Measurements from ENCODE around the gene RPTOR.

The RPTOR gene

GRCh38 chr17:80705988-80706387 is 161.3 kb downstream of the RPTOR start:
- TF ChIP-seq RARB (CRISPR knock-in tag; IDR thresholded peaks at IDR 0.05): no peak
- TF ChIP-seq, protein P1, sequence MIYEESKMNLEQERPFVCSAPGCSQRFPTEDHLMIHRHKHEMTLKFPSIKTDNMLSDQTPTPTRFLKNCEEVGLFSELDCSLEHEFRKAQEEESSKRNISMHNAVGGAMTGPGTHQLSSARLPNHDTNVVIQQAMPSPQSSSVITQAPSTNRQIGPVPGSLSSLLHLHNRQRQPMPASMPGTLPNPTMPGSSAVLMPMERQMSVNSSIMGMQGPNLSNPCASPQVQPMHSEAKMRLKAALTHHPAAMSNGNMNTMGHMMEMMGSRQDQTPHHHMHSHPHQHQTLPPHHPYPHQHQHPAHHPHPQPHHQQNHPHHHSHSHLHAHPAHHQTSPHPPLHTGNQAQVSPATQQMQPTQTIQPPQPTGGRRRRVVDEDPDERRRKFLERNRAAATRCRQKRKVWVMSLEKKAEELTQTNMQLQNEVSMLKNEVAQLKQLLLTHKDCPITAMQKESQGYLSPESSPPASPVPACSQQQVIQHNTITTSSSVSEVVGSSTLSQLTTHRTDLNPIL (CRISPR knock-in tag; IDR thresholded peaks at IDR 0.05; ENCODE audit: low read depth): no peak
- TF ChIP-seq, protein P2, sequence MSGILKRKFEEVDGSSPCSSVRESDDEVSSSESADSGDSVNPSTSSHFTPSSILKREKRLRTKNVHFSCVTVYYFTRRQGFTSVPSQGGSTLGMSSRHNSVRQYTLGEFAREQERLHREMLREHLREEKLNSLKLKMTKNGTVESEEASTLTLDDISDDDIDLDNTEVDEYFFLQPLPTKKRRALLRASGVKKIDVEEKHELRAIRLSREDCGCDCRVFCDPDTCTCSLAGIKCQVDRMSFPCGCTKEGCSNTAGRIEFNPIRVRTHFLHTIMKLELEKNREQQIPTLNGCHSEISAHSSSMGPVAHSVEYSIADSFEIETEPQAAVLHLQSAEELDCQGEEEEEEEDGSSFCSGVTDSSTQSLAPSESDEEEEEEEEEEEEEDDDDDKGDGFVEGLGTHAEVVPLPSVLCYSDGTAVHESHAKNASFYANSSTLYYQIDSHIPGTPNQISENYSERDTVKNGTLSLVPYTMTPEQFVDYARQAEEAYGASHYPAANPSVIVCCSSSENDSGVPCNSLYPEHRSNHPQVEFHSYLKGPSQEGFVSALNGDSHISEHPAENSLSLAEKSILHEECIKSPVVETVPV (CRISPR knock-in tag; IDR thresholded peaks at IDR 0.05): no peak
- TF ChIP-seq, protein P3, sequence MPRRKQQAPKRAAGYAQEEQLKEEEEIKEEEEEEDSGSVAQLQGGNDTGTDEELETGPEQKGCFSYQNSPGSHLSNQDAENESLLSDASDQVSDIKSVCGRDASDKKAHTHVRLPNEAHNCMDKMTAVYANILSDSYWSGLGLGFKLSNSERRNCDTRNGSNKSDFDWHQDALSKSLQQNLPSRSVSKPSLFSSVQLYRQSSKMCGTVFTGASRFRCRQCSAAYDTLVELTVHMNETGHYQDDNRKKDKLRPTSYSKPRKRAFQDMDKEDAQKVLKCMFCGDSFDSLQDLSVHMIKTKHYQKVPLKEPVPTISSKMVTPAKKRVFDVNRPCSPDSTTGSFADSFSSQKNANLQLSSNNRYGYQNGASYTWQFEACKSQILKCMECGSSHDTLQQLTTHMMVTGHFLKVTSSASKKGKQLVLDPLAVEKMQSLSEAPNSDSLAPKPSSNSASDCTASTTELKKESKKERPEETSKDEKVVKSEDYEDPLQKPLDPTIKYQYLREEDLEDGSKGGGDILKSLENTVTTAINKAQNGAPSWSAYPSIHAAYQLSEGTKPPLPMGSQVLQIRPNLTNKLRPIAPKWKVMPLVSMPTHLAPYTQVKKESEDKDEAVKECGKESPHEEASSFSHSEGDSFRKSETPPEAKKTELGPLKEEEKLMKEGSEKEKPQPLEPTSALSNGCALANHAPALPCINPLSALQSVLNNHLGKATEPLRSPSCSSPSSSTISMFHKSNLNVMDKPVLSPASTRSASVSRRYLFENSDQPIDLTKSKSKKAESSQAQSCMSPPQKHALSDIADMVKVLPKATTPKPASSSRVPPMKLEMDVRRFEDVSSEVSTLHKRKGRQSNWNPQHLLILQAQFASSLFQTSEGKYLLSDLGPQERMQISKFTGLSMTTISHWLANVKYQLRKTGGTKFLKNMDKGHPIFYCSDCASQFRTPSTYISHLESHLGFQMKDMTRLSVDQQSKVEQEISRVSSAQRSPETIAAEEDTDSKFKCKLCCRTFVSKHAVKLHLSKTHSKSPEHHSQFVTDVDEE (CRISPR knock-in tag; IDR thresholded peaks at IDR 0.05): no peak
- no peak for TF ChIP-seq ARNTL (CRISPR knock-in tag; IDR thresholded peaks at IDR 0.05; ENCODE audit: borderline replicate concordance, low read depth)
- TF ChIP-seq ZNF8 (CRISPR knock-in tag; IDR thresholded peaks at IDR 0.05): no peak
- TF ChIP-seq ZFP30 (CRISPR knock-in tag; IDR thresholded peaks at IDR 0.05): no peak
- TF ChIP-seq BACH2 (CRISPR knock-in tag; IDR thresholded peaks at IDR 0.05; ENCODE audit: borderline replicate concordance): no peak
- no peak for TF ChIP-seq PPARA (CRISPR knock-in tag; IDR thresholded peaks at IDR 0.05; ENCODE audit: borderline replicate concordance)
- TF ChIP-seq ZC3H10 (CRISPR knock-in tag; IDR thresholded peaks at IDR 0.05): no peak
- no peak for TF ChIP-seq CSDC2 (CRISPR knock-in tag; IDR thresholded peaks at IDR 0.05)
- TF ChIP-seq TCF4 (CRISPR knock-in tag; IDR thresholded peaks at IDR 0.05; ENCODE audit: borderline replicate concordance): no peak
- no peak for TF ChIP-seq TOX (CRISPR knock-in tag; IDR thresholded peaks at IDR 0.05; ENCODE audit: borderline replicate concordance)
- no peak for TF ChIP-seq ZFP3 (CRISPR knock-in tag; IDR thresholded peaks at IDR 0.05)

DNA sequence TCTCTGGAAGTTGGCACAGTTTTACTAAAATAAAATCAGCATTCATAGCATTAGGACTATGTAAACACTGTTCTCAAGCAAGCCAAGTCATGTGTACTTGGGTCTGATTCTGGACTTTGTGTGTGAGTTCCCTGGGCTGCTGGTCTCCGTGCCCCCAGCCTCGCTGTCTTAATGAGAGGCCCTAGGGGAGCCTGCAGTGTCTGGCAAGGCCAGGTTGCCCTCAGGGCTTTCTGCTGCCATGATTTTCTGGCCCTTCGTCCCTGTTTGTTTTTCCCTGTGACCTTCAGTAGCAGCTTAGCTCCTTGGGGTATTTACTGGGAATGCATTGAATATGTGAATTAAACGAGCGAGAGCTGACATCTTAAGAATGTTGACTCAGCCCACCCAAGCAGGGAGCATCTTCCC is 161.8 kb downstream of the RPTOR start:
- no peak for ATAC-seq
- no peak for TF ChIP-seq ZFP30 (CRISPR knock-in tag; IDR thresholded peaks at IDR 0.05)
- TF ChIP-seq OSR1 (CRISPR knock-in tag; IDR thresholded peaks at IDR 0.05): no peak
- TF ChIP-seq TCF4 (CRISPR knock-in tag; IDR thresholded peaks at IDR 0.05; ENCODE audit: borderline replicate concordance): no peak

More at GRCh38 chr17:80705988-80706387, 161.3 kb downstream of the RPTOR start:
- ATAC-seq: no peak

- no peak for ATAC-seq
- no peak for TF ChIP-seq TCF4 (CRISPR knock-in tag; IDR thresholded peaks at IDR 0.05; ENCODE audit: borderline replicate concordance)
- no peak for TF ChIP-seq ZC3H10 (CRISPR knock-in tag; IDR thresholded peaks at IDR 0.05)
- no peak for TF ChIP-seq ZNF8 (CRISPR knock-in tag; IDR thresholded peaks at IDR 0.05)
- no peak for TF ChIP-seq ZNF565 (CRISPR knock-in tag; conservative IDR thresholded peaks at IDR 0.05; ENCODE audit: low read depth)
Measured at GRCh38 chr17:80708480-80708879, 163.8 kb downstream of the RPTOR start.

- ATAC-seq: no peak
- no peak for TF ChIP-seq BACH2 (CRISPR knock-in tag; IDR thresholded peaks at IDR 0.05; ENCODE audit: borderline replicate concordance)
- no peak for TF ChIP-seq POU6F1 (CRISPR knock-in tag; IDR thresholded peaks at IDR 0.05; ENCODE audit: borderline replicate concordance, low read depth)
Measured at GRCh38 chr17:80709090-80709695, 164.6 kb downstream of the RPTOR start.

- no peak for ATAC-seq
- no peak for TF ChIP-seq BACH2 (CRISPR knock-in tag; IDR thresholded peaks at IDR 0.05; ENCODE audit: borderline replicate concordance)
- no peak for TF ChIP-seq TOX (CRISPR knock-in tag; IDR thresholded peaks at IDR 0.05; ENCODE audit: borderline replicate concordance)
- TF ChIP-seq GLIS3 (CRISPR knock-in tag; IDR thresholded peaks at IDR 0.05): no peak
- no peak for TF ChIP-seq SNAI2 (CRISPR knock-in tag; IDR thresholded peaks at IDR 0.05)
- no peak for TF ChIP-seq CSDC2 (CRISPR knock-in tag; IDR thresholded peaks at IDR 0.05)
- no peak for TF ChIP-seq ESRRG (CRISPR knock-in tag; IDR thresholded peaks at IDR 0.05)
- TF ChIP-seq ZFP30 (CRISPR knock-in tag; IDR thresholded peaks at IDR 0.05): no peak
- no peak for TF ChIP-seq TCF4 (CRISPR knock-in tag; IDR thresholded peaks at IDR 0.05; ENCODE audit: borderline replicate concordance)
- no peak for TF ChIP-seq ZNF565 (CRISPR knock-in tag; conservative IDR thresholded peaks at IDR 0.05; ENCODE audit: low read depth)
- TF ChIP-seq OSR1 (CRISPR knock-in tag; IDR thresholded peaks at IDR 0.05): no peak
- no peak for TF ChIP-seq PPARA (CRISPR knock-in tag; IDR thresholded peaks at IDR 0.05; ENCODE audit: borderline replicate concordance)
- TF ChIP-seq ZFP3 (CRISPR knock-in tag; IDR thresholded peaks at IDR 0.05): no peak
- TF ChIP-seq ZNF8 (CRISPR knock-in tag; IDR thresholded peaks at IDR 0.05): no peak
- TF ChIP-seq, protein P4, sequence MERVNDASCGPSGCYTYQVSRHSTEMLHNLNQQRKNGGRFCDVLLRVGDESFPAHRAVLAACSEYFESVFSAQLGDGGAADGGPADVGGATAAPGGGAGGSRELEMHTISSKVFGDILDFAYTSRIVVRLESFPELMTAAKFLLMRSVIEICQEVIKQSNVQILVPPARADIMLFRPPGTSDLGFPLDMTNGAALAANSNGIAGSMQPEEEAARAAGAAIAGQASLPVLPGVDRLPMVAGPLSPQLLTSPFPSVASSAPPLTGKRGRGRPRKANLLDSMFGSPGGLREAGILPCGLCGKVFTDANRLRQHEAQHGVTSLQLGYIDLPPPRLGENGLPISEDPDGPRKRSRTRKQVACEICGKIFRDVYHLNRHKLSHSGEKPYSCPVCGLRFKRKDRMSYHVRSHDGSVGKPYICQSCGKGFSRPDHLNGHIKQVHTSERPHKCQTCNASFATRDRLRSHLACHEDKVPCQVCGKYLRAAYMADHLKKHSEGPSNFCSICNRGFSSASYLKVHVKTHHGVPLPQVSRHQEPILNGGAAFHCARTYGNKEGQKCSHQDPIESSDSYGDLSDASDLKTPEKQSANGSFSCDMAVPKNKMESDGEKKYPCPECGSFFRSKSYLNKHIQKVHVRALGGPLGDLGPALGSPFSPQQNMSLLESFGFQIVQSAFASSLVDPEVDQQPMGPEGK (CRISPR knock-in tag; IDR thresholded peaks at IDR 0.05; ENCODE audit: borderline replicate concordance): no peak
- TF ChIP-seq RARB (CRISPR knock-in tag; IDR thresholded peaks at IDR 0.05): no peak
- TF ChIP-seq, protein P1 (CRISPR knock-in tag; IDR thresholded peaks at IDR 0.05; ENCODE audit: low read depth): no peak
- no peak for TF ChIP-seq ZNF70 (CRISPR knock-in tag; IDR thresholded peaks at IDR 0.05)
Measured at GRCh38 chr17:80710714-80711302, 166.2 kb downstream of the RPTOR start.

All from SK-N-SH treated with all-trans-retinoic acid at 6 μM for 48 hours (cell line).